Tibial artery (tissue), 4 donors: ENCODE data around the gene RUNX1.

Experiments used
- DNase-seq, 2 donors: peaks; one replicate each; pipeline ENCODE4 v3.0.0-alpha.2; 2019
- H3K27ac ChIP-seq, 2 donors: fragments of 200-600 bp; sonication (generic) in 1 of 2; 1 replicate in 1 of 2; 2 replicates in 1 of 2; pipeline ENCODE4 v1.5.1; 2018 to 2019; ENCODE audit warnings: mild to moderate bottlenecking in 1 of 2
- H3K27me3 ChIP-seq, 2 donors: fragments of 200-600 bp; sonication (generic) in 1 of 2; one replicate each; pipeline versions ENCODE4 v1.5.1 to v1.6.0; 2016 to 2019
- H3K36me3 ChIP-seq, 3 donors: fragments of 200-600 bp; sonication (generic) in 2 of 3; one replicate each; pipeline ENCODE4 v1.5.1; 2016 to 2019; ENCODE audit warnings: mild to moderate bottlenecking in 2 of 3
- H3K4me1 ChIP-seq, 4 donors: fragments of 200-600 bp; sonication (generic) in 2 of 4; 1 replicate in 3 of 4; 2 replicates in 1 of 4; pipeline ENCODE4 v1.5.1; 2016 to 2019
- H3K4me3 ChIP-seq, 2 donors: fragments of 200-600 bp; sonication (generic) in 1 of 2; 1 replicate in 1 of 2; 2 replicates in 1 of 2; pipeline ENCODE4 v1.5.1; 2018 to 2019; ENCODE audit warnings: mild to moderate bottlenecking in 2 of 2
- H3K9me3 ChIP-seq, 3 donors: fragments of 200-600 bp; sonication (generic) in 1 of 3; one replicate each; pipeline ENCODE4 v1.5.1; 2016 to 2019
- intact Hi-C: fragments of 100-400 bp; cut with DNase I; formaldehyde crosslinking; loops from one replicate; pipeline ENCODE4 v1.15.0; 2023; ENCODE audit warnings: low total_unique reads
- TF ChIP-seq, protein P1 (sequence below), 2 experiments: fragments of 200-600 bp in 1 of 2; fragments of 450-650 bp in 1 of 2; IDR thresholded peaks; one replicate each; pipeline ENCODE4 v1.5.1; 2017 to 2019; ENCODE audit warnings: antibody characterized with exemption in 2 of 2, mild to moderate bottlenecking in 1 of 2, moderate library complexity in 1 of 2

The RUNX1 gene

DNA sequence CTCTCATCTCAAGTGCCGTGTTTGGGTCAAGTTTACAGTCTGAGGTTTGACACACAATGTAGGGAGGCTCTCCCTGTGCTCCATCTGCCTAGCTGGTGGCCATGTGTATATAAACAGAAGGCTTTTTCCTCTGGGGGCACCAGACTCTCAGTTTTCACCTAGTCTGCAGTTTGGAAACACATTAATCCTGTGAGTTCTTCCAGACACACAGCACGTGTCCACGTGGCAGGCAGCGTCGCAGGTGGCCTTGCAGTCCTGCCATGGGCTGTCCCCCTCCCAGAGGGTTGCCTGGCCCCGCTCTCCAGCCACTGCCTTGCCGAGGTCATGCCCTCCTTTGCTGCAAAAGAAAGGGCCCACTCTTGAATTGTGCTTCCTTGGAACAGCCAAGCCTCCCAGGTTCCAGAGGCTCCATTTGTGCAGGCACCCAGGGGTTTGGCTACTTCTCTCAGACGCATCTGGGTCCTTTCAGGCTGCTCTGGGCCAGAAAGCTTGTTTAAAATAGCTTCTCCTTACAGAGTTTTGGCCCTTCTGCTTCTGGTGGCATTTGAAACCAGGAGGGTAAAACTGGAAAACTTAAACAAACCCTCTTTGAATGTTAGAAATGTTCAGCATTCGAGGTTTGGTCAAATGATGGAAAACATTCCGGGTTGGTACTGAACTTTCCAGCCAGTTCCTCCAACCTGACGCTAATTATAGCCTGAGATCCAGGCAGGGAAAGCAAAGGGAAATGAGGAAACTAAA lies 4.4 kb upstream of the RUNX1 start:
- no peak overlapping the region for H3K4me3 ChIP-seq
- TF ChIP-seq, protein P1, sequence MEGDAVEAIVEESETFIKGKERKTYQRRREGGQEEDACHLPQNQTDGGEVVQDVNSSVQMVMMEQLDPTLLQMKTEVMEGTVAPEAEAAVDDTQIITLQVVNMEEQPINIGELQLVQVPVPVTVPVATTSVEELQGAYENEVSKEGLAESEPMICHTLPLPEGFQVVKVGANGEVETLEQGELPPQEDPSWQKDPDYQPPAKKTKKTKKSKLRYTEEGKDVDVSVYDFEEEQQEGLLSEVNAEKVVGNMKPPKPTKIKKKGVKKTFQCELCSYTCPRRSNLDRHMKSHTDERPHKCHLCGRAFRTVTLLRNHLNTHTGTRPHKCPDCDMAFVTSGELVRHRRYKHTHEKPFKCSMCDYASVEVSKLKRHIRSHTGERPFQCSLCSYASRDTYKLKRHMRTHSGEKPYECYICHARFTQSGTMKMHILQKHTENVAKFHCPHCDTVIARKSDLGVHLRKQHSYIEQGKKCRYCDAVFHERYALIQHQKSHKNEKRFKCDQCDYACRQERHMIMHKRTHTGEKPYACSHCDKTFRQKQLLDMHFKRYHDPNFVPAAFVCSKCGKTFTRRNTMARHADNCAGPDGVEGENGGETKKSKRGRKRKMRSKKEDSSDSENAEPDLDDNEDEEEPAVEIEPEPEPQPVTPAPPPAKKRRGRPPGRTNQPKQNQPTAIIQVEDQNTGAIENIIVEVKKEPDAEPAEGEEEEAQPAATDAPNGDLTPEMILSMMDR (IDR thresholded peaks at IDR 0.05): no peak
- H3K27ac ChIP-seq: peak overlapping the region; percentile 44 to 61
- intact Hi-C loops: no loop called here
- H3K36me3 ChIP-seq: no peaks in the 10 kb centered on the region
- no peaks in the 10 kb centered on the region for H3K27me3 ChIP-seq
- peaks cover 0 to 63% (median 21%) of the 10 kb centered on the region in 4 donors for H3K4me1 ChIP-seq
- no peaks in the 10 kb centered on the region for H3K9me3 ChIP-seq
- DNase-seq: no peak

DNA sequence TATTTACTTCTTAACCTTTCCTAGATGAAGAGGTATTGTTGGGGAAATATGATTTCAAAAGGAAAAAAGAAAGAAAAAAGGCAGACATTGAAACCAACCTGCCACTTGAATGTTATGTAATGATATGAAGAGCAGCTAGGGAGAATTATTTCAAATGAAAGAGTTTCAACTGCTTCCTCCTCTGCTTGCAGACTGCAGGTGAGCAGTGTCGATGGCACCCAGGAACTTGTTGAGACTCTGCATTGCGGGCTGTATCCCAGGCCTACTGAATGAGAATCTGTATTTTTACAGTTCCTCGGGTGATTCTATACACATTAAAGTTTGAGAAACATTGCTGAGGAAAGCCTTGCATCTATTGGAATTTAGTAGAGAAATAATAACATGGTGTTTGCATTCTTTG lies 3.7 kb upstream of the RUNX1 start:
- no peaks in the 10 kb centered on the region for H3K36me3 ChIP-seq
- H3K27ac ChIP-seq: peak overlapping the region; percentile 9 to 61
- H3K27me3 ChIP-seq: no peaks in the 10 kb centered on the region
- peaks cover 0 to 70% (median 26%) of the 10 kb centered on the region in 4 donors for H3K4me1 ChIP-seq
- DNase-seq: no peak
- TF ChIP-seq, protein P1 (IDR thresholded peaks at IDR 0.05): no peak
- intact Hi-C loops: no loop called here
- no peak overlapping the region for H3K4me3 ChIP-seq
- H3K9me3 ChIP-seq: no peaks in the 10 kb centered on the region

GRCh38 chr21:35051287-35051818 lies 2.3 kb upstream of the RUNX1 start:
- Histone ChIP-seq H3K36me3 (no peaks in the 10 kb centered on the region), H3K4me1 (peaks cover 0 to 83% (median 32%) of the 10 kb centered on the region in 4 donors), H3K4me3 (no peak overlapping the region), H3K9me3 (no peaks in the 10 kb centered on the region), H3K27ac (peak overlapping the region; percentile 53 to 61), H3K27me3 (no peaks in the 10 kb centered on the region)
- TF ChIP-seq, protein P1 (IDR thresholded peaks at IDR 0.05): peak in 1 of 2 experiments; percentile 26
- peak; percentile 82 to 88 for DNase-seq
- intact Hi-C loops: no loop called here

DNA sequence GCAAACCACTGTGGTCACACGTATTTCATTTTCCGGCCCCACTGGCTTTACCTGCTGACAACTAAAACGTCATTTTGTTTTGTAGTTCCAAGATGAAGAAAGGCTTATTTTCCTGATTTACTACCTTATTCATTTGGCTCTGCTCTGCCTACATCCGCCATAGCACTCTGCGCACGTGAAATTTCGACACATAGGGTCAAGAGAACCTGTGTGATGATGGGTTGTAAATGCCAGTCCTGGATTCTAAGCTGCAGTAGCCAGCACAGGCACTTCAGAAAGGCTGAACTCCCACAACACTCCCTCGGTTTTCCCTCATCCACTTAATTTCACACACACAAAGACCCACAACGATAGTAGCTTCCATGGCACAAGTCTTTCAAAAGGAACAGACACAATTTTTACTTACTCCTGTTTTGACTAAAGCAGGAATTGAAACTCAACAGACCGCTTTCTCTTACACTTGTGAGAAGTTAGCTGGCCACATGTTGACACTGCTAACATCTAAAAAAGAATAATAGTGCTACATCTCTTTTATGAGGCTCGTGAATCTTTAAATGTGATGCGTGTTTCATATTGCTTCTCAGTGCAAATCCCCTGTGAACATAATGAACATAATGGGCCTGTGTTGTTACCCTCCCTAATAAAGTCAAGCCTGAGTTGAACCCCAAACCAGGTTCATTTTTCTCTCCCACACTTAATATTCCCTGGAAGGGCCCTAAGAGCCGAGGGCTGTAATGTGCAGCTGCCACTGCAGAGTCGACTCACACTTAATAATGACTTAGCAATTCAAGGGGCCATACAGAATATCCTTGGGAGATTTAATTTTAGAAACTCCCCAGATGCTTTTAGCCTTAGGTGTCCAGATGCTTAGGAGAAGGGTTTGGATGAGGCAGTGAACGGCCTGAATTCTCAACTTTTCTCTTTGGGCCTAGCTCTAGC lies 1.5 kb upstream of the RUNX1 start:
- no peaks in the 10 kb centered on the region for H3K36me3 ChIP-seq
- no peaks in the 10 kb centered on the region for H3K9me3 ChIP-seq
- H3K4me3 ChIP-seq: no peak overlapping the region
- peaks cover 0 to 83% (median 32%) of the 10 kb centered on the region in 4 donors for H3K4me1 ChIP-seq
- TF ChIP-seq, protein P1 (IDR thresholded peaks at IDR 0.05): no peak
- intact Hi-C loops: no loop called here
- DNase-seq: no peak
- H3K27me3 ChIP-seq: no peaks in the 10 kb centered on the region
- peak overlapping the region; percentile 53 to 61 for H3K27ac ChIP-seq

DNA sequence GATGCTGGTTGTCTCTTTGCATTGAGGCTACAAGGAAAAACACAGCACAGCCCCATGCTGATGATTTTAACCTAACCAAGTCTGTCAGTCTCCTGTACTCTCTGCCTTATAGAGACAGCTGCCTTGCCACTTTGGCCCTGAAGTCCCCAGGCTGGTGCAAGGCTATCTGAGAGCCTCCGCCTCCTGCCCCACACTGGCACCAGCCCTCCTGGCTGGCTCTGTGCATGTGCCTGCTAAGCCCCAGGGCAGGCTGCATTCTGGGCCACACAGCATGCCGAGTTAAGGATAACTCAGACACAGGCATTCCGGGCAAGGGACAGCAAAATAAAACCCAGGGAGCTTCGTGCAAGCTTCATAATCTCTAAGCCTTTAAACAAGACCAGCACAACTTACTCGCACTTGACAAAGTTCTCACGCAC lies 910 bp downstream of the RUNX1 start:
- Histone ChIP-seq H3K4me1 (peaks cover 0 to 68% (median 27%) of the 10 kb centered on the region in 4 donors), H3K27me3 (no peaks in the 10 kb centered on the region), H3K36me3 (no peaks in the 10 kb centered on the region), H3K27ac (peak overlapping the region; percentile 1 to 61), H3K4me3 (peak overlapping the region; percentile 31 to 32), H3K9me3 (no peaks in the 10 kb centered on the region)
- no peak for DNase-seq
- TF ChIP-seq, protein P1 (IDR thresholded peaks at IDR 0.05): no peak
- intact Hi-C loops: no loop called here
